H1 (cell line): ENCODE results near the gene NEK10. TPM values are rescaled to one million over a fixed set of nuclear protein-coding genes. Genes with fewer than 3 reads are reported as not detected.

Experiments
- EZH2 ChIP-seq: fragments of 200-600 bp; sonication (generic); IDR thresholded peaks from 2 replicates; pipeline ENCODE4 v1.7.1; 2012; ENCODE audit warnings: low read depth, mild to moderate bottlenecking, moderate library complexity, low read length, inconsistent platforms; ENCODE audit not compliant: severe bottlenecking
- polyA plus RNA-seq, 7 experiments: library from polyadenylated mRNA; depleted of rRNA in 3 of 7; stranded (reverse) in 5 of 7; unstranded in 2 of 7; fragments of >200 nt in 5 of 7; fragments of 200-250 nt in 2 of 7; gene quantifications; 1 replicate in 5 of 7; 2 replicates in 1 of 7; 4 replicates in 1 of 7; pipeline versions ENCODE4 v1.2.1 to v1.2.3, GENCODE V29; 2011 to 2013; ENCODE audit warnings: missing spikeins in 2 of 7, mixed read lengths in 2 of 7
- total RNA-seq: library from RNA; stranded (reverse); fragmentation: NEBNext Ultra II Directional; extraction: Animal tissue kit (Norgen Biotek cat#: 25700); gene quantifications from 2 replicates; pipeline ENCODE4 v1.2.1, GENCODE V29; 2021
- TF ChIP-seq, protein P1 (sequence below): fragments of 300-600 bp; sonication (generic); IDR thresholded peaks from 2 replicates; pipeline ENCODE4 v1.7.1; 2012; ENCODE audit warnings: low read length, moderate library complexity, mild to moderate bottlenecking, inconsistent platforms; ENCODE audit not compliant: insufficient replicate concordance

Gene NEK10
- total and polyA plus RNA-seq, 2 of the 8 experiments (the other 6 are each of a cell fraction or from before 2014, with no cell fraction given), result 0.18 to 0.50 TPM

DNA sequence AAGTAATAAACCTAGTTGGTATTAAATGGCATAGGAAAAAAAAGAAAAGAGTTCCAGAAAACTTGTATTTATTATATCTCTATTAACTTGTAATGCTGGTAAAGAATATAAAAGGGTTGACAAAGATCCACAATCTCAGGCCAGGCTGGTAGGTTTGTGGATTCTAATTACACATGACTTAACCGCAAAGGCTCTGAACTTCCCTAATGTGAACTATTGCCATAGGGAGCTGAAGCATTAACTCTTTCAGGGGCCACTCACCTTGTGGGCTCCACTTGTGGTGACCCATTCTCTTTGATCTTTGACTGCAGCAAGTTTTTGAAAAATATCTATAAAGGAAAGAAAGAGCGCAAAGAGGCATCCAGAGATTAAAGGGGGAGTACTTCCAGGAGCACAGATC lies 58.5 kb downstream of the NEK10 start (continued):
- TF ChIP-seq, protein P1, sequence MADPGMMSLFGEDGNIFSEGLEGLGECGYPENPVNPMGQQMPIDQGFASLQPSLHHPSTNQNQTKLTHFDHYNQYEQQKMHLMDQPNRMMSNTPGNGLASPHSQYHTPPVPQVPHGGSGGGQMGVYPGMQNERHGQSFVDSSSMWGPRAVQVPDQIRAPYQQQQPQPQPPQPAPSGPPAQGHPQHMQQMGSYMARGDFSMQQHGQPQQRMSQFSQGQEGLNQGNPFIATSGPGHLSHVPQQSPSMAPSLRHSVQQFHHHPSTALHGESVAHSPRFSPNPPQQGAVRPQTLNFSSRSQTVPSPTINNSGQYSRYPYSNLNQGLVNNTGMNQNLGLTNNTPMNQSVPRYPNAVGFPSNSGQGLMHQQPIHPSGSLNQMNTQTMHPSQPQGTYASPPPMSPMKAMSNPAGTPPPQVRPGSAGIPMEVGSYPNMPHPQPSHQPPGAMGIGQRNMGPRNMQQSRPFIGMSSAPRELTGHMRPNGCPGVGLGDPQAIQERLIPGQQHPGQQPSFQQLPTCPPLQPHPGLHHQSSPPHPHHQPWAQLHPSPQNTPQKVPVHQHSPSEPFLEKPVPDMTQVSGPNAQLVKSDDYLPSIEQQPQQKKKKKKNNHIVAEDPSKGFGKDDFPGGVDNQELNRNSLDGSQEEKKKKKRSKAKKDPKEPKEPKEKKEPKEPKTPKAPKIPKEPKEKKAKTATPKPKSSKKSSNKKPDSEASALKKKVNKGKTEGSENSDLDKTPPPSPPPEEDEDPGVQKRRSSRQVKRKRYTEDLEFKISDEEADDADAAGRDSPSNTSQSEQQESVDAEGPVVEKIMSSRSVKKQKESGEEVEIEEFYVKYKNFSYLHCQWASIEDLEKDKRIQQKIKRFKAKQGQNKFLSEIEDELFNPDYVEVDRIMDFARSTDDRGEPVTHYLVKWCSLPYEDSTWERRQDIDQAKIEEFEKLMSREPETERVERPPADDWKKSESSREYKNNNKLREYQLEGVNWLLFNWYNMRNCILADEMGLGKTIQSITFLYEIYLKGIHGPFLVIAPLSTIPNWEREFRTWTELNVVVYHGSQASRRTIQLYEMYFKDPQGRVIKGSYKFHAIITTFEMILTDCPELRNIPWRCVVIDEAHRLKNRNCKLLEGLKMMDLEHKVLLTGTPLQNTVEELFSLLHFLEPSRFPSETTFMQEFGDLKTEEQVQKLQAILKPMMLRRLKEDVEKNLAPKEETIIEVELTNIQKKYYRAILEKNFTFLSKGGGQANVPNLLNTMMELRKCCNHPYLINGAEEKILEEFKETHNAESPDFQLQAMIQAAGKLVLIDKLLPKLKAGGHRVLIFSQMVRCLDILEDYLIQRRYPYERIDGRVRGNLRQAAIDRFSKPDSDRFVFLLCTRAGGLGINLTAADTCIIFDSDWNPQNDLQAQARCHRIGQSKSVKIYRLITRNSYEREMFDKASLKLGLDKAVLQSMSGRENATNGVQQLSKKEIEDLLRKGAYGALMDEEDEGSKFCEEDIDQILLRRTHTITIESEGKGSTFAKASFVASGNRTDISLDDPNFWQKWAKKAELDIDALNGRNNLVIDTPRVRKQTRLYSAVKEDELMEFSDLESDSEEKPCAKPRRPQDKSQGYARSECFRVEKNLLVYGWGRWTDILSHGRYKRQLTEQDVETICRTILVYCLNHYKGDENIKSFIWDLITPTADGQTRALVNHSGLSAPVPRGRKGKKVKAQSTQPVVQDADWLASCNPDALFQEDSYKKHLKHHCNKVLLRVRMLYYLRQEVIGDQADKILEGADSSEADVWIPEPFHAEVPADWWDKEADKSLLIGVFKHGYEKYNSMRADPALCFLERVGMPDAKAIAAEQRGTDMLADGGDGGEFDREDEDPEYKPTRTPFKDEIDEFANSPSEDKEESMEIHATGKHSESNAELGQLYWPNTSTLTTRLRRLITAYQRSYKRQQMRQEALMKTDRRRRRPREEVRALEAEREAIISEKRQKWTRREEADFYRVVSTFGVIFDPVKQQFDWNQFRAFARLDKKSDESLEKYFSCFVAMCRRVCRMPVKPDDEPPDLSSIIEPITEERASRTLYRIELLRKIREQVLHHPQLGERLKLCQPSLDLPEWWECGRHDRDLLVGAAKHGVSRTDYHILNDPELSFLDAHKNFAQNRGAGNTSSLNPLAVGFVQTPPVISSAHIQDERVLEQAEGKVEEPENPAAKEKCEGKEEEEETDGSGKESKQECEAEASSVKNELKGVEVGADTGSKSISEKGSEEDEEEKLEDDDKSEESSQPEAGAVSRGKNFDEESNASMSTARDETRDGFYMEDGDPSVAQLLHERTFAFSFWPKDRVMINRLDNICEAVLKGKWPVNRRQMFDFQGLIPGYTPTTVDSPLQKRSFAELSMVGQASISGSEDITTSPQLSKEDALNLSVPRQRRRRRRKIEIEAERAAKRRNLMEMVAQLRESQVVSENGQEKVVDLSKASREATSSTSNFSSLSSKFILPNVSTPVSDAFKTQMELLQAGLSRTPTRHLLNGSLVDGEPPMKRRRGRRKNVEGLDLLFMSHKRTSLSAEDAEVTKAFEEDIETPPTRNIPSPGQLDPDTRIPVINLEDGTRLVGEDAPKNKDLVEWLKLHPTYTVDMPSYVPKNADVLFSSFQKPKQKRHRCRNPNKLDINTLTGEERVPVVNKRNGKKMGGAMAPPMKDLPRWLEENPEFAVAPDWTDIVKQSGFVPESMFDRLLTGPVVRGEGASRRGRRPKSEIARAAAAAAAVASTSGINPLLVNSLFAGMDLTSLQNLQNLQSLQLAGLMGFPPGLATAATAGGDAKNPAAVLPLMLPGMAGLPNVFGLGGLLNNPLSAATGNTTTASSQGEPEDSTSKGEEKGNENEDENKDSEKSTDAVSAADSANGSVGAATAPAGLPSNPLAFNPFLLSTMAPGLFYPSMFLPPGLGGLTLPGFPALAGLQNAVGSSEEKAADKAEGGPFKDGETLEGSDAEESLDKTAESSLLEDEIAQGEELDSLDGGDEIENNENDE, result no peak
- TF ChIP-seq EZH2, result no peak
